Activated CD8-positive, alpha-beta memory T cell treated with anti-CD3 and anti-CD28 coated beads, Interleukin-2, amount 10 ng/mL, durations not matched to agents 7 days and 5 days (primary cell): ENCODE measurements around the gene DNAJB12. TPM values are rescaled to one million over a fixed set of nuclear protein-coding genes. Genes with fewer than 3 reads are reported as not detected.
"Not testable (repeated sequence)": the region's sequence is repeated elsewhere in the genome, so short reads cannot be mapped to it uniquely, and the experiment has no call there.

Source experiments
- ATAC-seq: fragments of 150-1000 bp; cut with Tn5 transposase; one replicate; pipeline ENCODE4 v1.10.0; 2021; ENCODE audit warnings: moderate library complexity
- CTCF ChIA-PET: fragments of 350-600 bp; sonication (Branson Sonifier 250); formaldehyde crosslinking; loops from one replicate; lab custom pipeline; 2021; ENCODE audit warnings: antibody characterized with exemption; lab: Charles Lee
- DNase-seq: peaks from one replicate; pipeline ENCODE4 v3.0.0-alpha.2; 2020
- H3K27ac Mint-ChIP-seq: one replicate; pipeline ENCODE4 v1.8.0; 2021; ENCODE audit warnings: mild to moderate bottlenecking, mixed read lengths
- H3K27me3 Mint-ChIP-seq: one replicate; pipeline ENCODE4 v1.8.0; 2021; ENCODE audit warnings: mixed read lengths
- H3K36me3 Mint-ChIP-seq: one replicate; pipeline ENCODE4 v1.8.0; 2021; ENCODE audit warnings: mild to moderate bottlenecking, mixed read lengths
- H3K4me1 Mint-ChIP-seq: one replicate; pipeline ENCODE4 v1.8.0; 2021; ENCODE audit warnings: mixed read lengths
- H3K4me3 Mint-ChIP-seq: one replicate; pipeline ENCODE4 v1.8.0; 2021; ENCODE audit warnings: mild to moderate bottlenecking, moderate library complexity, mixed read lengths
- H3K9me3 Mint-ChIP-seq: one replicate; pipeline ENCODE4 v1.8.0; 2022; ENCODE audit warnings: low read depth, mixed read lengths
- total RNA-seq, 2 experiments: library from RNA; stranded (reverse); gene quantifications; one replicate each; pipeline ENCODE4 v1.2.3, GENCODE V29; 2021

DNAJB12 gene
- total RNA-seq, 2 experiments from 2014 or later, result 25.5 to 31.4 TPM

- H3K4me1 Mint-ChIP-seq, result peaks cover 31% of the 10 kb centered on the region
- peaks cover 16% of the 10 kb centered on the region for H3K36me3 Mint-ChIP-seq
- no peak overlapping the region for H3K27ac Mint-ChIP-seq
- H3K9me3 Mint-ChIP-seq, result no peaks in the 10 kb centered on the region
- DNase-seq (no peak), ATAC-seq (no peak)
- H3K27me3 Mint-ChIP-seq, result no peaks in the 10 kb centered on the region
- CTCF ChIA-PET, result interaction anchor here (8.3 kb wide), 1 partner anchor 11 kb away, joined by 64 read pairs; no protein-coding TSS in a partner anchor
- no peak overlapping the region for H3K4me3 Mint-ChIP-seq
Measured at GRCh38 chr10:72348282-72348681, 6.4 kb downstream of the DNAJB12 start.

GRCh38 chr10:72346117-72346516 lies 8.6 kb downstream of the DNAJB12 start:
- H3K9me3 Mint-ChIP-seq, ATAC-seq, H3K4me3 Mint-ChIP-seq, H3K27ac Mint-ChIP-seq, H3K27me3 Mint-ChIP-seq, DNase-seq: not testable (repeated sequence)
- Mint-ChIP-seq H3K4me1 (peaks cover 21% of the 10 kb centered on the region), H3K36me3 (peaks cover 16% of the 10 kb centered on the region)
- CTCF ChIA-PET, result interaction anchor here (1.1 to 8.3 kb wide), 3 partner anchors 8 to 299 kb away, joined by 6 to 64 read pairs (median 12); no protein-coding TSS in a partner anchor

- H3K36me3 Mint-ChIP-seq, result peaks cover 23% of the 10 kb centered on the region
- ATAC-seq (peak; percentile 46), DNase-seq (peak; percentile 58)
- H3K27ac Mint-ChIP-seq, result peak overlapping the region; percentile 59
- H3K4me1 Mint-ChIP-seq, result peaks cover 28% of the 10 kb centered on the region
- H3K9me3 Mint-ChIP-seq, result no peaks in the 10 kb centered on the region
- no peak overlapping the region for H3K4me3 Mint-ChIP-seq
- H3K27me3 Mint-ChIP-seq, result no peaks in the 10 kb centered on the region
- CTCF ChIA-PET, result interaction anchor here (0.5 to 8.3 kb wide), 12 partner anchors 7 to 510 kb away, joined by 3 to 64 read pairs (median 4); no protein-coding TSS in a partner anchor
Measured at GRCh38 chr10:72344932-72345331, 9.8 kb downstream of the DNAJB12 start.

GRCh38 chr10:72342911-72343310 lies 11.8 kb downstream of the DNAJB12 start:
- Mint-ChIP-seq H3K4me1 (peaks cover 28% of the 10 kb centered on the region), H3K27ac (no peak overlapping the region), H3K9me3 (no peaks in the 10 kb centered on the region), H3K27me3 (no peaks in the 10 kb centered on the region), H3K36me3 (peaks cover 23% of the 10 kb centered on the region), H3K4me3 (no peak overlapping the region)
- ATAC-seq, result no peak
- DNase-seq, result no peak
- CTCF ChIA-PET, result interaction anchor here (0.7 to 4.3 kb wide), 7 partner anchors 8 to 294 kb away, joined by 3 to 31 read pairs (median 7); no protein-coding TSS in a partner anchor

GRCh38 chr10:72340510-72341261 lies 14.0 kb downstream of the DNAJB12 start:
- peak; percentile 85 for DNase-seq
- Mint-ChIP-seq H3K27ac (peak overlapping the region; percentile 49), H3K4me1 (peaks cover 47% of the 10 kb centered on the region), H3K4me3 (no peak overlapping the region), H3K27me3 (no peaks in the 10 kb centered on the region), H3K9me3 (no peaks in the 10 kb centered on the region), H3K36me3 (peaks cover 28% of the 10 kb centered on the region)
- peak; percentile 32 for ATAC-seq
- CTCF ChIA-PET, result interaction anchor here (0.6 to 9.5 kb wide), 28 partner anchors 8 to 442 kb away, joined by 3 to 141 read pairs (median 4); partner anchors contain the start of gene DDIT4

- Mint-ChIP-seq H3K4me3 (no peak overlapping the region), H3K36me3 (peaks cover 30% of the 10 kb centered on the region), H3K27ac (peak overlapping the region; percentile 32), H3K4me1 (peaks cover 56% of the 10 kb centered on the region), H3K9me3 (no peaks in the 10 kb centered on the region), H3K27me3 (no peaks in the 10 kb centered on the region)
- no peak for DNase-seq
- CTCF ChIA-PET, result interaction anchor here (0.7 to 12.6 kb wide), 20 partner anchors 9 to 442 kb away, joined by 3 to 141 read pairs (median 26); partner anchors contain the start of genes ANAPC16, ASCC1, DDIT4 and DNAJB12
- ATAC-seq, result no peak
Measured at GRCh38 chr10:72338180-72338579, 16.5 kb downstream of the DNAJB12 start.

GRCh38 chr10:72337722-72338121 lies 17.0 kb downstream of the DNAJB12 start:
- Mint-ChIP-seq H3K27ac (peak overlapping the region; percentile 32), H3K4me1 (peaks cover 61% of the 10 kb centered on the region)

GRCh38 chr10:72337039-72337629 lies 17.6 kb downstream of the DNAJB12 start:
- peaks cover 66% of the 10 kb centered on the region for H3K4me1 Mint-ChIP-seq
- H3K9me3 Mint-ChIP-seq, result no peaks in the 10 kb centered on the region
- ATAC-seq (no peak), DNase-seq (peak; percentile 75)
- H3K36me3 Mint-ChIP-seq, result peaks cover 30% of the 10 kb centered on the region
- H3K27me3 Mint-ChIP-seq, result no peaks in the 10 kb centered on the region
- peak overlapping the region; percentile 22 for H3K27ac Mint-ChIP-seq
- CTCF ChIA-PET, result interaction anchor here (0.6 to 12.6 kb wide), 38 partner anchors 8 to 441 kb away, joined by 3 to 141 read pairs (median 6); partner anchors contain the start of genes ANAPC16, ASCC1, DDIT4 and DNAJB12
- H3K4me3 Mint-ChIP-seq, result no peak overlapping the region

More at GRCh38 chr10:72337722-72338121, 17.0 kb downstream of the DNAJB12 start:
- H3K27me3 Mint-ChIP-seq, result no peaks in the 10 kb centered on the region
- H3K36me3 Mint-ChIP-seq, result peaks cover 32% of the 10 kb centered on the region
- CTCF ChIA-PET, result interaction anchor here (0.6 to 12.6 kb wide), 37 partner anchors 9 to 441 kb away, joined by 3 to 141 read pairs (median 6); partner anchors contain the start of genes ANAPC16, ASCC1, DDIT4 and DNAJB12
- no peak overlapping the region for H3K4me3 Mint-ChIP-seq
- ATAC-seq (no peak), DNase-seq (no peak)
- H3K9me3 Mint-ChIP-seq, result no peaks in the 10 kb centered on the region

GRCh38 chr10:72336259-72337038 lies 18.3 kb downstream of the DNAJB12 start:
- Mint-ChIP-seq H3K9me3 (no peaks in the 10 kb centered on the region), H3K36me3 (peaks cover 28% of the 10 kb centered on the region), H3K27ac (peak overlapping the region; percentile 90), H3K4me3 (no peak overlapping the region), H3K27me3 (no peaks in the 10 kb centered on the region), H3K4me1 (peaks cover 72% of the 10 kb centered on the region)
- CTCF ChIA-PET, result interaction anchor here (0.6 to 12.6 kb wide), 36 partner anchors 8 to 563 kb away, joined by 3 to 141 read pairs (median 6); partner anchors contain the start of genes ANAPC16, ASCC1, DDIT4 and DNAJB12
- DNase-seq, result no peak
- ATAC-seq, result no peak

- no peaks in the 10 kb centered on the region for H3K27me3 Mint-ChIP-seq
- H3K9me3 Mint-ChIP-seq, result no peaks in the 10 kb centered on the region
- peak; percentile 29 for ATAC-seq
- CTCF ChIA-PET, result interaction anchor here (0.6 to 12.6 kb wide), 27 partner anchors 8 to 562 kb away, joined by 3 to 141 read pairs (median 9); partner anchors contain the start of genes ANAPC16, ASCC1, DDIT4 and DNAJB12
- H3K27ac Mint-ChIP-seq, result peak overlapping the region; percentile 90
- peaks cover 71% of the 10 kb centered on the region for H3K4me1 Mint-ChIP-seq
- H3K36me3 Mint-ChIP-seq, result peaks cover 21% of the 10 kb centered on the region
- peak; percentile 89 for DNase-seq
- H3K4me3 Mint-ChIP-seq, result peak overlapping the region; percentile 59
Measured at GRCh38 chr10:72335394-72336258, 19.1 kb downstream of the DNAJB12 start.

- H3K4me3 Mint-ChIP-seq, result peak overlapping the region; percentile 59
- H3K4me1 Mint-ChIP-seq, result peaks cover 75% of the 10 kb centered on the region
- no peaks in the 10 kb centered on the region for H3K27me3 Mint-ChIP-seq
- CTCF ChIA-PET, result interaction anchor here (0.9 to 12.6 kb wide), 23 partner anchors 8 to 562 kb away, joined by 3 to 141 read pairs (median 16); partner anchors contain the start of genes ANAPC16, ASCC1, DDIT4 and DNAJB12
- DNase-seq, result peak; percentile 98
- H3K27ac Mint-ChIP-seq, result peak overlapping the region; percentile 90
- H3K9me3 Mint-ChIP-seq, result no peaks in the 10 kb centered on the region
- H3K36me3 Mint-ChIP-seq, result peaks cover 18% of the 10 kb centered on the region
- ATAC-seq, result peak; percentile 52
Measured at GRCh38 chr10:72334825-72335393, 19.8 kb downstream of the DNAJB12 start.
